Measurements from ENCODE around the gene DEPDC5. TPM values are rescaled to one million over a fixed set of nuclear protein-coding genes. Genes with fewer than 3 reads are reported as not detected.

The DEPDC5 gene
- total and polyA plus RNA-seq, 2 of the 8 experiments (the other 6 are each of a cell fraction or from before 2014, with no cell fraction given): 18.3 to 26.5 TPM

DNA sequence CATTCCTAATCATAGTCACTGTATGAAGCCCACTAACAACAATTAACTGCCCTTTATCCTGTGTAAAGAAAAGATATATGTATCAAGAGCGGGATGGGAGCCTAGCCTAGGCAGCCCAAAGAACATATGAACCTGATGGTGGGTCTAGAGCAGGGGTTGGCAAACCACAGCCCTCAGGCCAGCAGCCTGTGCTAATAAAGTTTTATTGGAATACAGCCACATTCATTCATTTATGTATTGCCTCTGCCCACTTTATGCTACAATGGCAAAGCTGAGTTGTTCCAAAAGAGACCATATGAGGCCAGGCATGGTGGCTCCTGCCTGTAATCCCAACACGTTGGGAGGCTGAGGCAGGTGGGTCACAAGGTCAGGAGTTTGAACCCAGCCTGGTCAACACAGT is 17.4 kb upstream of the DEPDC5 start:
- FAIRE-seq (no peak), DNase-seq (ENCODE audit: low read depth in 1 of 2, low spot score in 2 of 2) (no peak)
- Histone ChIP-seq H3K18ac (ENCODE audit: extremely low read depth, low read length) (no peak overlapping the region), H4K20me1 (replicated peaks in 1 of 2; ENCODE audit: control insufficient read depth in 1 of 2, insufficient read depth in 2 of 2, low read length in 2 of 2) (peaks cover 3 to 10% of the 10 kb centered on the region in 2 experiments), H3K9ac (replicated peaks in 1 of 4; ENCODE audit: extremely low read depth in 1 of 4, low read depth in 3 of 4, low read length in 3 of 4) (no peak overlapping the region), H2AFZ (ENCODE audit: low read length) (no peak overlapping the region), H4K91ac (replicated peaks; ENCODE audit: insufficient read length, low read length) (no peak overlapping the region), H2BK15ac (ENCODE audit: low read length) (no peak overlapping the region), H3K23me2 (ENCODE audit: low read depth, low read length) (no peaks in the 10 kb centered on the region; the same call in 1 of the 2 replicates), H3K79me1 (ENCODE audit: low read depth, low read length) (peaks cover 7% of the 10 kb centered on the region; the same call in 1 of the 2 replicates), H3K27me3 (replicated peaks in 1 of 4; ENCODE audit: control insufficient read depth in 3 of 4, extremely low read depth in 1 of 4, insufficient read depth in 3 of 4, low read length in 3 of 4) (no peaks in the 10 kb centered on the region), H3K14ac (ENCODE audit: insufficient read length) (no peak overlapping the region), H3K23ac (ENCODE audit: insufficient read length) (no peak overlapping the region), H3K9me3 (ENCODE audit: insufficient read depth in 2 of 2, low read depth in 1 of 2, low read length in 1 of 2) (no peaks in the 10 kb centered on the region), H3K4me3 (ENCODE audit: extremely low read depth in 1 of 4, insufficient read depth in 2 of 4, low read depth in 3 of 4, low read length in 4 of 4) (no peak overlapping the region), H3K56ac (replicated peaks; ENCODE audit: insufficient read length, low read depth, low read length) (no peak overlapping the region), H3K79me2 (ENCODE audit: control insufficient read depth in 1 of 2, insufficient read depth in 2 of 2, low read length in 2 of 2) (peaks cover 9 to 84% of the 10 kb centered on the region in 2 experiments; a peak in 3 of 4 replicates), H3K36me3 (ENCODE audit: control insufficient read depth in 2 of 4, insufficient read depth in 4 of 4, low read length in 3 of 4) (peaks cover 9 to 45% (median 27%) of the 10 kb centered on the region in 4 experiments), H3K4ac (replicated peaks; ENCODE audit: insufficient read length, low read depth, low read length) (no peak overlapping the region), H2BK20ac (ENCODE audit: low read length) (no peak overlapping the region), H3K27ac (ENCODE audit: low read depth, low read length) (no peak overlapping the region), H4K5ac (ENCODE audit: insufficient read length, low read depth, low read length) (no peak overlapping the region), H2BK120ac (replicated peaks; ENCODE audit: low read depth, low read length) (no peak overlapping the region), H3K4me1 (replicated peaks in 1 of 4; ENCODE audit: control insufficient read depth in 3 of 4, insufficient read depth in 4 of 4, low read length in 3 of 4) (no peaks in the 10 kb centered on the region), H3K4me2 (ENCODE audit: insufficient read depth in 1 of 2, low read depth in 2 of 2, low read length in 2 of 2) (no peak overlapping the region), H2BK5ac (ENCODE audit: low read depth, low read length) (no peak overlapping the region), H2AK5ac (ENCODE audit: low read depth, low read length) (no peak overlapping the region), H2BK12ac (ENCODE audit: low read depth, low read length) (no peak overlapping the region), H4K8ac (ENCODE audit: extremely low read depth, insufficient read depth, low read length) (no peak overlapping the region)
- ChIA-PET CTCF (ENCODE audit: partially characterized antibody) (interaction anchor here (0.7 kb wide), 1 partner anchor 65 kb away, joined by 3 read pairs; no protein-coding TSS in a partner anchor), POLR2A (ENCODE audit: partially characterized antibody) (interaction anchor here (0.5 kb wide), 1 partner anchor 52 kb away, joined by 3 read pairs; no protein-coding TSS in a partner anchor)
- 88% methylated on average over 2 of the region's 2 CpGs; no CpG with 5 or more reads in 1 of the 2 experiments for WGBS, 2 experiments (ENCODE audit: extremely low coverage in 1 of 2, insufficient coverage in 1 of 2, insufficient read length in 1 of 2, insufficient replicate concordance in 2 of 2, low coverage in 1 of 2, low lambda C conversion rate in 2 of 2, missing lambda C conversion rate in 1 of 2)
- TF ChIP-seq RBBP5 (IDR thresholded peaks at IDR 0.05; ENCODE audit: borderline replicate concordance, low read depth, low read length): no peak
